Smooth muscle cell (in vitro differentiated cells): ENCODE measurements around the gene HYAL1. TPM values are rescaled to one million over a fixed set of nuclear protein-coding genes. Genes with fewer than 3 reads are reported as not detected.

Source experiments
- DNase-seq: peaks from one replicate; lab custom pipeline; 2025; ENCODE audit not compliant: unreplicated experiment; lab: John Stamatoyannopoulos, UW
- H2AFZ ChIP-seq: fragments of 200-600 bp; sonication (generic); 2 replicates; pipeline ENCODE4 v1.6.0; 2016; ENCODE audit warnings: antibody characterized with exemption, low read depth, mild to moderate bottlenecking
- H3F3A ChIP-seq: fragments of 200-600 bp; sonication (generic); 2 replicates; pipeline ENCODE4 v1.6.0; 2017; ENCODE audit warnings: antibody characterized with exemption, low read depth
- H3K27ac ChIP-seq: fragments of 200-600 bp; sonication (generic); 2 replicates; pipeline ENCODE4 v1.5.1; 2016; ENCODE audit warnings: low read depth, mild to moderate bottlenecking
- H3K27me3 ChIP-seq: fragments of 200-600 bp; sonication (generic); 2 replicates; pipeline ENCODE4 v1.6.1; 2016; ENCODE audit warnings: low read depth, mild to moderate bottlenecking
- H3K36me3 ChIP-seq: fragments of 200-600 bp; sonication (generic); 2 replicates; pipeline ENCODE4 v1.5.1; 2016; ENCODE audit warnings: low read depth
- H3K4me1 ChIP-seq: fragments of 200-600 bp; sonication (generic); 2 replicates; pipeline ENCODE4 v1.5.1; 2016; ENCODE audit warnings: low read depth
- H3K4me2 ChIP-seq: fragments of 200-600 bp; sonication (generic); 2 replicates; pipeline ENCODE4 v1.6.0; 2016; ENCODE audit warnings: mild to moderate bottlenecking
- H3K4me3 ChIP-seq: fragments of 200-600 bp; sonication (generic); 2 replicates; pipeline ENCODE4 v1.5.1; 2016; ENCODE audit warnings: mild to moderate bottlenecking
- H3K79me2 ChIP-seq: fragments of 200-600 bp; sonication (generic); 2 replicates; pipeline ENCODE4 v1.6.0; 2016; ENCODE audit warnings: low read depth, mild to moderate bottlenecking
- H3K9ac ChIP-seq: fragments of 200-600 bp; sonication (generic); 2 replicates; pipeline ENCODE4 v1.6.0; 2016; ENCODE audit warnings: low read depth
- H3K9me3 ChIP-seq: fragments of 200-600 bp; sonication (generic); replicated peaks from 2 replicates; pipeline ENCODE4 v1.5.1; 2016; ENCODE audit warnings: low read depth
- H4K20me1 ChIP-seq: fragments of 200-600 bp; sonication (generic); 2 replicates; pipeline ENCODE4 v1.6.0; 2016; ENCODE audit warnings: low read depth
- CTCF ChIP-seq: fragments of 200-600 bp; sonication (generic); IDR thresholded peaks from 2 replicates; pipeline ENCODE4 v1.5.1; 2017; ENCODE audit warnings: borderline replicate concordance, mild to moderate bottlenecking, antibody characterized with exemption; ENCODE audit not compliant: insufficient read depth, poor library complexity, severe bottlenecking
- WGBS: methylation state at CpG from one replicate; pipeline ENCODE4 v1.1.7; 2016; ENCODE audit warnings: low lambda C conversion rate; 5-methylcytosine and 5-hydroxymethylcytosine counted together
- polyA plus RNA-seq: library from polyadenylated mRNA; unstranded; fragments of >200 nt; fragmentation: Nextera tagmentation; extraction: Ambion mirVana; gene quantifications from 2 replicates; pipeline ENCODE4 v1.2.1, GENCODE V29; 2016
- total RNA-seq: library from RNA; depleted of rRNA; stranded (reverse); fragments of >200 nt; gene quantifications from 2 replicates; pipeline ENCODE4 v1.2.3, GENCODE V29; 2014

Gene HYAL1
- total and polyA plus RNA-seq, 2 experiments from 2014 or later = 1.0 TPM; not detected in 1

GRCh38 chr3:50337175-50337861 is 33.9 kb upstream of the HYAL1 start:
- Histone ChIP-seq H3K4me1 (peaks cover 43% of the 10 kb centered on the region), H3K27ac (peak overlapping the region; percentile 93), H4K20me1 (peaks cover 40% of the 10 kb centered on the region), H3K9me3 (no peaks in the 10 kb centered on the region), H2AFZ (peak overlapping the region; percentile 96), H3F3A (peaks cover 17% of the 10 kb centered on the region), H3K36me3 (no peaks in the 10 kb centered on the region), H3K27me3 (peaks cover 19% of the 10 kb centered on the region), H3K4me3 (peak overlapping the region; percentile 79), H3K79me2 (peaks cover 46% of the 10 kb centered on the region), H3K9ac (peak overlapping the region; percentile 94), H3K4me2 (peak overlapping the region; percentile 89)
- under 1% methylated on average over 60 of the region's 79 CpGs for WGBS
- TF ChIP-seq CTCF = no peak
- DNase-seq = peak; percentile 94

GRCh38 chr3:50336452-50337174 is 33.2 kb upstream of the HYAL1 start:
- DNase-seq = no peak
- peak overlapping the region; percentile 93 for H3K27ac ChIP-seq
- peak overlapping the region; percentile 94 for H3K9ac ChIP-seq
- no peak for TF ChIP-seq CTCF
- H3K4me3 ChIP-seq = peak overlapping the region; percentile 79
- H3K4me2 ChIP-seq = peak overlapping the region; percentile 89
- under 1% methylated on average over 24 of the region's 31 CpGs for WGBS
- no peaks in the 10 kb centered on the region for H3K9me3 ChIP-seq
- peak overlapping the region; percentile 45 for H2AFZ ChIP-seq
- H3K27me3 ChIP-seq = peaks cover 17% of the 10 kb centered on the region
- peaks cover 47% of the 10 kb centered on the region for H4K20me1 ChIP-seq
- peaks cover 17% of the 10 kb centered on the region for H3F3A ChIP-seq
- no peaks in the 10 kb centered on the region for H3K36me3 ChIP-seq
- peaks cover 43% of the 10 kb centered on the region for H3K4me1 ChIP-seq
- H3K79me2 ChIP-seq = peaks cover 53% of the 10 kb centered on the region

- Histone ChIP-seq H3K79me2 (peaks cover 62% of the 10 kb centered on the region), H3K4me2 (peak overlapping the region; percentile 89), H3K27me3 (no peaks in the 10 kb centered on the region), H3K36me3 (no peaks in the 10 kb centered on the region), H3F3A (peaks cover 22% of the 10 kb centered on the region), H3K27ac (peak overlapping the region; percentile 93), H2AFZ (no peak overlapping the region), H3K4me3 (no peak overlapping the region), H3K9me3 (no peaks in the 10 kb centered on the region), H3K4me1 (peaks cover 32% of the 10 kb centered on the region), H4K20me1 (peaks cover 48% of the 10 kb centered on the region), H3K9ac (peak overlapping the region; percentile 39)
- no peak for DNase-seq
- TF ChIP-seq CTCF = no peak
- 70% methylated on average over 5 of the region's 5 CpGs for WGBS
These were observed 31.1 kb upstream of the HYAL1 start for GRCh38 chr3:50334339-50335075.
